Nephron progenitor cell (in vitro differentiated cells): ENCODE data around the gene ZFP36L2.

Experiments
- DNase-seq: peaks from one replicate; pipeline ENCODE4 v3.0.0; 2021
- H3K27ac Mint-ChIP-seq: 2 replicates; pipeline ENCODE4 v1.8.0; 2021; ENCODE audit warnings: mild to moderate bottlenecking, moderate library complexity, mixed read lengths
- H3K27me3 Mint-ChIP-seq: 2 replicates; pipeline ENCODE4 v1.8.0; 2021; ENCODE audit warnings: mild to moderate bottlenecking, low read depth, mixed read lengths; ENCODE audit not compliant: poor library complexity
- H3K36me3 Mint-ChIP-seq: 2 replicates; pipeline ENCODE4 v1.8.0; 2021; ENCODE audit warnings: low read depth, mixed read lengths
- H3K4me1 Mint-ChIP-seq: 2 replicates; pipeline ENCODE4 v1.8.0; 2021; ENCODE audit warnings: mixed read lengths
- H3K4me3 Mint-ChIP-seq: 2 replicates; pipeline ENCODE4 v1.8.0; 2021; ENCODE audit warnings: mild to moderate bottlenecking, moderate library complexity, mixed read lengths
- H3K9me3 Mint-ChIP-seq: 2 replicates; pipeline ENCODE4 v1.8.0; 2021; ENCODE audit warnings: mild to moderate bottlenecking, moderate library complexity, mixed read lengths
- CTCF ChIP-seq: fragments of 200-600 bp; sonication (generic); IDR thresholded peaks from 2 replicates; pipeline ENCODE4 v1.5.0; 2021; ENCODE audit warnings: antibody characterized with exemption

ZFP36L2 gene

GRCh38 chr2:43269706-43270105 is 43.3 kb upstream of the ZFP36L2 start:
- Mint-ChIP-seq H3K4me1 (peaks cover 64% of the 10 kb centered on the region), H3K27ac (no peak overlapping the region), H3K36me3 (peaks cover 11% of the 10 kb centered on the region), H3K27me3 (no peaks in the 10 kb centered on the region), H3K4me3 (no peak overlapping the region), H3K9me3 (no peaks in the 10 kb centered on the region)
- TF ChIP-seq CTCF: no peak
- DNase-seq: no peak

GRCh38 chr2:43269074-43269572 is 42.7 kb upstream of the ZFP36L2 start:
- TF ChIP-seq CTCF: no peak
- Mint-ChIP-seq H3K27ac (peak overlapping the region; percentile 50), H3K4me1 (peaks cover 63% of the 10 kb centered on the region), H3K9me3 (no peaks in the 10 kb centered on the region), H3K4me3 (no peak overlapping the region), H3K27me3 (no peaks in the 10 kb centered on the region), H3K36me3 (peaks cover 11% of the 10 kb centered on the region)
- no peak for DNase-seq

- H3K4me3 Mint-ChIP-seq: no peak overlapping the region
- H3K27ac Mint-ChIP-seq: no peak overlapping the region
- TF ChIP-seq CTCF: no peak
- H3K36me3 Mint-ChIP-seq: peaks cover 11% of the 10 kb centered on the region
- DNase-seq: no peak
- no peaks in the 10 kb centered on the region for H3K27me3 Mint-ChIP-seq
- H3K9me3 Mint-ChIP-seq: no peaks in the 10 kb centered on the region
- H3K4me1 Mint-ChIP-seq: peaks cover 58% of the 10 kb centered on the region
Observed at GRCh38 chr2:43268066-43268953, 41.9 kb upstream of the ZFP36L2 start.

GRCh38 chr2:43267381-43267780 is 41.0 kb upstream of the ZFP36L2 start:
- no peak for TF ChIP-seq CTCF
- H3K27me3 Mint-ChIP-seq: peaks cover 2% of the 10 kb centered on the region
- H3K4me1 Mint-ChIP-seq: peaks cover 58% of the 10 kb centered on the region
- DNase-seq: no peak
- H3K36me3 Mint-ChIP-seq: peaks cover 16% of the 10 kb centered on the region
- H3K9me3 Mint-ChIP-seq: no peaks in the 10 kb centered on the region
- H3K4me3 Mint-ChIP-seq: no peak overlapping the region
- H3K27ac Mint-ChIP-seq: no peak overlapping the region

GRCh38 chr2:43266711-43267111 is 40.3 kb upstream of the ZFP36L2 start:
- H3K4me3 Mint-ChIP-seq: no peak overlapping the region
- peak overlapping the region; percentile 94 for H3K27ac Mint-ChIP-seq
- peaks cover 14% of the 10 kb centered on the region for H3K36me3 Mint-ChIP-seq
- peaks cover 58% of the 10 kb centered on the region for H3K4me1 Mint-ChIP-seq
- peaks cover 2% of the 10 kb centered on the region for H3K27me3 Mint-ChIP-seq
- no peak for DNase-seq
- TF ChIP-seq CTCF: no peak
- no peaks in the 10 kb centered on the region for H3K9me3 Mint-ChIP-seq

GRCh38 chr2:43265421-43265820 is 39.0 kb upstream of the ZFP36L2 start:
- no peak for TF ChIP-seq CTCF
- H3K4me1 Mint-ChIP-seq: peaks cover 56% of the 10 kb centered on the region
- H3K27me3 Mint-ChIP-seq: peaks cover 2% of the 10 kb centered on the region
- H3K9me3 Mint-ChIP-seq: no peaks in the 10 kb centered on the region
- H3K36me3 Mint-ChIP-seq: peaks cover 10% of the 10 kb centered on the region
- no peak overlapping the region for H3K4me3 Mint-ChIP-seq
- H3K27ac Mint-ChIP-seq: peak overlapping the region; percentile 94
- DNase-seq: no peak
